NCI-H2081 treated with DMSO at 0.1 percent for 48 hours (cell line): ENCODE data around the gene ZNF25.
"Not testable (repeated sequence)": the region's sequence is repeated elsewhere in the genome, so short reads cannot be mapped to it uniquely, and the experiment has no call there.

Source experiments
- DNase-seq: peaks from one replicate; lab custom pipeline; 2025; lab: John Stamatoyannopoulos, UW

The ZNF25 gene

DNA sequence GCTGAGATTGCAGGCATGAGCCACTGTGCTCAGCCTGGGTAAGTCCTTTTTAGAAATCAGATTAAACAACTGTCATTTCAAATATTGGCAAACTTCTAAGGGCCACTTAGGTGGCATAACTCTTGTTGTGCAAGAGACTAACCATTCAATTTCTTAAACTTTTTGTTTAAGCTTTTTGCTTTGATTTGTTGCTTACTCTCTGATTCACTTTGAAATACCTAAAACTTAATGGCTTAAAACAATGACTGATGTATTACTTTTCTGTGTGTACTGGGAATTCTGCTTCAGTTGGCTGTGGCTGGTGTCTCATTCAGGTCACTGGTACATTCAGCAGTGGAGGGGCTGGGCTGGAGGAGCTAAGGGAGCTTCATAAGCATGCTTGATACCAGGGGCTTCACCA is 28.9 kb downstream of the ZNF25 start:
- no peak for DNase-seq

DNA sequence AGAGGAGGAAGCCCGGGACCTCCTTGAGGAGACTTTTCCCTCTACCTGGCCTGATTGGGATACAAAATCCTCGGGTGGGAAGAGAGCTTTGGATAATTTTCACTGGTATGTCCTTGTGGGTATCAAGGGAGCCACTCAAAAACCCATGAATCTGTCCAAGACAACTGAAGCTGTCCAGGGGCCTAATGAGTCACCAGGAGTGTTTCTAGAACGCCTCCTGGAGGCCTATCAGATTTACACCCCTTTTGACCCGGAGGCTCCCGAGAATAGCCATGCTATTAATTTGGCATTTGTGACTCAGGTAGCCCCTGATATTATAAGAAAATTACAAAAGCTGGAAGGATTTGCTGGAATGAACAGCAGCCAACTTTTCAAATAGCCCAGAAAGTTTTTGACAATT is 38.6 kb downstream of the ZNF25 start:
- no peak for DNase-seq

DNA sequence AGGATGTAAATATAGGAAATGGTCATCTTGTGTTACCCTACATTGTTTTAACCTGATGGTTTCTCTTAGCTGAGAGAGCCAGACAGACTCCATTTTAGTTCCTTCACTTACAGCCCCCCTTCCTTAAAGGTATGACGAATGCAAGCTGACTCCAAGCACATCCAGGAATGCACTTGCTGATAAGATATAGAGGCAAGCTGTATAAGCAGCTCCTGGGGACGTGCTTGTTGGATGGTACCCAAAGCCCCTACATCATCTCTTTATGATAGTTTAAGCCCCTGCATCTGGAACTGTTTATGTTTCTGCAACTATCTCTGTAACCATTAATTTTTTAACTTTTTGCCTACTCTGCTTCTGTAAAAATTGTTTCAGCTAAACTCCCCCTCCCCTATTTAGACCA is 41.7 kb downstream of the ZNF25 start:
- no peak for DNase-seq

DNA sequence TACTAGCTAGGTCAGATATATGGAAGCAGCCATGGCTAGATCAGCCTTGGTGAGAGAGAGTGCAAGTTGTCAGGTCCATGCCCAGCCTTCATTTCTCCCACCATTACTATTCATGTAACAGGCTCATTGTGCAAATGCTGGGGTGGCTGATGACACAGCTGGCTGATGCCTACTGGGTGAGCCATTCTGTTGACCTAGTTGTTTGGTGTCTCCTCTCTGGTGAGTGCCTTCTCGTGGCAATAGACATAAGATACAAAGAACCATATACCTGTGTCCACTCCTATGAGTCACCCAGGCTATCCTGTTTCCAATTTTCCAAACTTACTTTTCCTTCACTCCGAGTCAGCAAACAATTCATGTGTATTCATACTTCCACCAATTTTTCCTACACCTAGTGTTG is 46.0 kb downstream of the ZNF25 start:
- no peak for DNase-seq

DNA sequence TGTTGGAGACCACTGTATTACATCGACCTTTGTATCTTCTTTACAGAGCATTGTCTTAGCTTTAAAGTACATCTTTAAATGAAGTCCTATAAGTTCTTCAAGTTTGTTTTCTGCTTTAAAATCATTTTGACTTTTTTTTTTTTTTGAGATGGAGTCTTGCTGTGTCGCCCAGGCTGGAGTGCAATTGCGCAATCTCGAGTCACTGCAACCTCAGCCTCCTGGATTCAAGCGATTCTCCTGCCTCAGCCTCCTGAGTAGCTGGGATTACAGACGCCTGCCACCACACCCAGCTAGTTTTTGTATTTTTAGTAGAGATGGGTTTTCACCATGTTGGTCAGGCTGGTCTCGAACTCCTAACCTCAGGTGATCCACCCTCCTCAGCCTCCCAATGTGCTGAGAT is 68.3 kb downstream of the ZNF25 start:
- not testable (repeated sequence) for DNase-seq

DNA sequence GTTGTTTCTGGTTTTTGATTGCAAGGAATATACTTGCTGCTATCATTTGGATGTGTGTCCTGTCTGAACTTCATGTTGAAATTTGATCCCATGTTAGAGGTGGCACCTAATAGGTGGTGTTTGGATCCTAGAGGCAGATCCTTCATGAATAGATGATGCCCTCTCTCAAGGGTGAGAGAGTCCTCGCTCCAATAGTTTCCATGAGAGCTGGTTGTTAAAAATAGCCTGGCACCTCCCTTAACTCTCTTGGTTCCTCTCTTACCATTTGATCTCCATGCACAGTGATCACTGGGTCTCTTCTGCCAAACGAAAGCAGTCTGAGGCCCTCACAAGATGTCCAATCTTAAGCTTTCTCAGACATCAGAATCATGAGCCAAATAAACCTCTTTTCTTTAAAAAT is 70.1 kb downstream of the ZNF25 start:
- no peak for DNase-seq
